GM13976 (cell line): ENCODE data around the gene NEMP2.

ENCODE experiments used
- DNase-seq: peaks from one replicate; pipeline ENCODE4 v3.0.0; 2012; ENCODE audit warnings: low spot score
- in situ Hi-C: fragments of 300-500 bp; cut with MboI; formaldehyde crosslinking; loops from one replicate; pipeline ENCODE4 v1.12.0; 2022; ENCODE audit warnings: low sequenced_read_pairs, mixed read lengths, inconsistent platforms; ENCODE audit not compliant: unreplicated experiment
- TF ChIP-seq, protein P1 (sequence below): IDR thresholded peaks from 2 replicates; pipeline ENCODE4 v1.5.1; 2012; ENCODE audit warnings: borderline replicate concordance, mild to moderate bottlenecking; ENCODE audit not compliant: insufficient read depth; ENCODE audit errors: extremely low read depth, missing control alignments, control extremely low read depth

NEMP2 gene

DNA sequence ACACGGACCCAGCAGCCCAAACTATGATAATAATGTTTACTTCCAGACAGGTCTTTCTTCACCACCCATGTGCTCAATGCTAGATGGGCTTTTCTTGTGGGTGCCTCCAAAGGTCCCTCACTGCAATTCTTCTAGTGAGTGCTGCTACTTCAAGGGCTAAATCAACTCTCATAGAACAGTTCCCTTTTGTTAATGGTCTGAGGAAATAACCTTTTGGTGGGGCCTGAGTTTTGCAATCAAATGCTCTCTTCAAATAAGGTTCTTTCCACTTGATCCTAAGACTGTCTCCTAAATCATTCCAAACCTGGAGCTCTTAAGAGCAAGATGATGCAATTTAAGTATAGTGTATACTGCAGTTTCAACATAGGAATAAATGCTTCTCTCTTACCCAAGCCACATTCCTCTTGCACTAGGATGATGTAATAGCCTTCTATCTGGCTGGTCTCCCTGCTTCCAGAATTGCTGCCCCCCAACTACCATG is 6.0 kb downstream of the NEMP2 start:
- no peak for DNase-seq
- TF ChIP-seq, protein P1, sequence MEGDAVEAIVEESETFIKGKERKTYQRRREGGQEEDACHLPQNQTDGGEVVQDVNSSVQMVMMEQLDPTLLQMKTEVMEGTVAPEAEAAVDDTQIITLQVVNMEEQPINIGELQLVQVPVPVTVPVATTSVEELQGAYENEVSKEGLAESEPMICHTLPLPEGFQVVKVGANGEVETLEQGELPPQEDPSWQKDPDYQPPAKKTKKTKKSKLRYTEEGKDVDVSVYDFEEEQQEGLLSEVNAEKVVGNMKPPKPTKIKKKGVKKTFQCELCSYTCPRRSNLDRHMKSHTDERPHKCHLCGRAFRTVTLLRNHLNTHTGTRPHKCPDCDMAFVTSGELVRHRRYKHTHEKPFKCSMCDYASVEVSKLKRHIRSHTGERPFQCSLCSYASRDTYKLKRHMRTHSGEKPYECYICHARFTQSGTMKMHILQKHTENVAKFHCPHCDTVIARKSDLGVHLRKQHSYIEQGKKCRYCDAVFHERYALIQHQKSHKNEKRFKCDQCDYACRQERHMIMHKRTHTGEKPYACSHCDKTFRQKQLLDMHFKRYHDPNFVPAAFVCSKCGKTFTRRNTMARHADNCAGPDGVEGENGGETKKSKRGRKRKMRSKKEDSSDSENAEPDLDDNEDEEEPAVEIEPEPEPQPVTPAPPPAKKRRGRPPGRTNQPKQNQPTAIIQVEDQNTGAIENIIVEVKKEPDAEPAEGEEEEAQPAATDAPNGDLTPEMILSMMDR, result no peak
- in situ Hi-C loops, result no loop called here

DNA sequence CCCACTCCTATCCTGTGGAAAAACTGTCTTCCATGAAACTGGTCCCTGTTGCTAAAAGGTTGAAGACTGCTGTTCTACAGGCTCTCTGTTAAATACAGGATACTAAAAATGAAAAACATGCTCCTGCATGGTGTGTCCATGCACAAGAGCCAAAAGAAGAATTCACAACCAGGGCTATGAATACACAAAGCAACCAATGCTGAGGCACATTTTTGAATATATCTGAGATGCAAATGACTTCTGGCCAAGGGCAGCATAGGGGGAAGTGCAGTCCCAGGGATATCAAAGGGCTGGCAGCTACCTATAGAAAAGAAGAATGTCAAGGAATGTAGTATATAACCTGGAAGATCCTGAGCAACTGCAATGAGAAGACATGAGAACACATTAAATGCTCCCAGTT is 6.6 kb downstream of the NEMP2 start:
- in situ Hi-C loops, result no loop called here
- no peak for DNase-seq
- TF ChIP-seq, protein P1, result no peak

DNA sequence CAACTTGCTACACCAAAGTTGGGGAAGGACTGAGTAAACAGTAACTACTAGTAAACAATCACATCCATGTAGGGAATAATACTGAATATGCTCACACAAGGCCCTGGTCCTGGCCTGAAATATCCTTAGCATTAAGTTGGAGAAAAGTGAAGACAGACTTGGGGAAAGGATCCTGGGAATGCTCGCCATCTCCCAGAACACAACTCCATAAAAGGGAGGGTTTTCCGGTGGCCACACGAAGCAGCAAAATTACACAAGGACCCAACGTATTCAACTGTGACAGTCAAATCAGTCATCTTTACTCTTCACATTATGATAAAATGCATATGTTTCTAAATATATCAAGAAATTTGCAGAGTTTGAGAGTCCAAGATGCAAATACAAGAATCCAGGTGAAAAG is 7.3 kb downstream of the NEMP2 start:
- no peak for DNase-seq
- in situ Hi-C loops, result no loop called here
- TF ChIP-seq, protein P1, result no peak

DNA sequence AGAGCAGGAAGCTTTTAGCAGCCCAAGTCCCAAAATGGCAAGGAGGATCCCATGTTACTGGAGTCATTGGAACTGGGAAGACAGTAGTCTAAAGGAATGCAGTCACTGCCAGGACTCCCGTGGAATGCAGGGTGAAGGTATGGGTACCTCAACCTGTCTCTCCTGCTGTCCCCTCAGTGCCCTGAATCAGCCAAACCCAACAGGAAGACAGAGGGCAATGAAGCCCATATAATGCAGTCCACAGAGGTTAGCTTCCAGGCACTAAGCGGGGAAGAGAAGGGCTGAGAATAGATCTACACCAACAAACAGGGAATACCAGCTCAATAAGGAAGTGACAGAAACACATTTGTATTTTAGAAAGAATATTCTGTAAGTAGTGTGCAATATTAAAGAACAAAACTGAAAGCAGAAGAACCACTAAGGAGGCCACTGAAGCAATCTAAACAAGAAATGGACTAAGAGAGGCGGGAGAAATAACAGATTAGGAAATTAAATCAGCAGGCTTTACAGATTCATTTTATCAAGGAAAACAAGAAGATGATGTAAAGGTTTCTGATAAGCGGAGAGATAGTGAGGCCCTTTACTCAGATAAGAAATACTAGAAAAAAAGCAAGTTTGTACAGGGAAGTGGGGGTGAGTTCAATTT is 8.3 kb downstream of the NEMP2 start:
- TF ChIP-seq, protein P1, result no peak
- in situ Hi-C loops, result no loop called here
- no peak for DNase-seq

DNA sequence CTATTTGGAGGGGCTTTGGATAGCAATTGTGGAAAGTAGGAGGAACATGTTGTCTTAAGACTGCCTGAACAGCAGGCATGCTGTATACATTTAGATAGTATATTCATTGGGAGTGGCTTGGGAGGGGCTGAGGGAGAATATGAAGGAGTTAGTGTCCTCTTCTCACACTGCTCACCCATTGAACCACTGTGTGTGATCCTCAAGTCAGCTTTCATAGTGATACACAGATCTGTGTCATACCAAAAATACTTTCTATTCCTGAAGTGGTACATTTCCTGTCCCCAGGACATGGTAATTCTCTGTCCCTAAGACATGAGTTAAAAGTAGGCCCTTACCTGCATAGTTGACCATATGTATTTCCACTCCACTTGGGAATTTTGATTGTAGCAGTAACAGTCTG is 9.6 kb downstream of the NEMP2 start:
- TF ChIP-seq, protein P1, result no peak
- in situ Hi-C loops, result no loop called here
- no peak for DNase-seq

DNA sequence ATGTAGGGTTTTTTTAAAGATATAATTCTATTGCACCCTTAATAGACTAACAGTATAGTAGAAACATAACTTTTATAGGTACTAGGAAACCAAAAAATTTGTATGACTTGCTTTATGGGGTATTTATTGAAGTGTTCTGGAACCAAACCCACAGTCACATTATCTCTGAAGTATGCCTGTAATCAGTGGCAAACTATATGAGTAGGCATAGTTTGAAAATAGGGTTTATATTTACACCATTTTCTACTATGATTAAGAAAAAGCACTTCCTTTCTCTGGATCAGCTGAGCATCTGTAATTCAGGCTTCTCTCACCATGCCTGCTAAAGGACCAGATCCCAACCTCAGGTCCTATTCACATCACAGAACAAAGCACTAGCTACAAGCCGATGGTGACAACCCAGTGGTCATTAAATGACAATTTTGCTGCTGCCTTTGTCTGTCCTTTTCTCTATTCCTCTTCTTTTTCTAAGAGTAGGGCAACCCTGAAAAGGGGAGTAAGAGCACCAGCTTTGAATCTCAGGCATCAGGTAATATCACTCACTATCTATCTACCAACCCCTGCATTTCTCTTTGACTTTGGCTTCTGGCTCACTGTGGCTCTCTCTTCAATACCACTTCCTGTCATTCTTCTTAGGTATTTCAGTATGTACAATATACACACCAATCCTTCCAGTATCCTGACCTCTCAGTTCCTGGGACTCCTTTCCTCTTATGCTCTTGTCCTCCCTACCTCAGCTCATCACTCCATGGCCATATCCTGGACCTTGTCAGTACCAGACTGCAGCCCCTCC is 14.4 kb downstream of the NEMP2 start:
- DNase-seq, result no peak
- in situ Hi-C loops, result no loop called here
- TF ChIP-seq, protein P1, result no peak
